Body of pancreas (tissue), 4 donors: ENCODE data around the gene UBL4A.

ENCODE experiments used
- POLR2A ChIP-seq, 3 donors: fragments of 450-650 bp; IDR thresholded peaks; one replicate each; pipeline ENCODE4 v1.6.1; 2016; ENCODE audit warnings: antibody characterized with exemption in 3 of 3, mild to moderate bottlenecking in 2 of 3
- TF ChIP-seq, protein P1 (sequence below), 7 experiments: fragments of 450-650 bp in 4 of 7; fragments of 200-600 bp in 3 of 7; sonication (generic) in 3 of 7; IDR thresholded peaks; one replicate each; pipeline ENCODE4 v1.5.1; 2016 to 2019; ENCODE audit warnings: antibody characterized with exemption in 7 of 7

GRCh38 chrX:154519389-154519788 lies 33.0 kb upstream of the UBL4A start:
- TF ChIP-seq, protein P1, sequence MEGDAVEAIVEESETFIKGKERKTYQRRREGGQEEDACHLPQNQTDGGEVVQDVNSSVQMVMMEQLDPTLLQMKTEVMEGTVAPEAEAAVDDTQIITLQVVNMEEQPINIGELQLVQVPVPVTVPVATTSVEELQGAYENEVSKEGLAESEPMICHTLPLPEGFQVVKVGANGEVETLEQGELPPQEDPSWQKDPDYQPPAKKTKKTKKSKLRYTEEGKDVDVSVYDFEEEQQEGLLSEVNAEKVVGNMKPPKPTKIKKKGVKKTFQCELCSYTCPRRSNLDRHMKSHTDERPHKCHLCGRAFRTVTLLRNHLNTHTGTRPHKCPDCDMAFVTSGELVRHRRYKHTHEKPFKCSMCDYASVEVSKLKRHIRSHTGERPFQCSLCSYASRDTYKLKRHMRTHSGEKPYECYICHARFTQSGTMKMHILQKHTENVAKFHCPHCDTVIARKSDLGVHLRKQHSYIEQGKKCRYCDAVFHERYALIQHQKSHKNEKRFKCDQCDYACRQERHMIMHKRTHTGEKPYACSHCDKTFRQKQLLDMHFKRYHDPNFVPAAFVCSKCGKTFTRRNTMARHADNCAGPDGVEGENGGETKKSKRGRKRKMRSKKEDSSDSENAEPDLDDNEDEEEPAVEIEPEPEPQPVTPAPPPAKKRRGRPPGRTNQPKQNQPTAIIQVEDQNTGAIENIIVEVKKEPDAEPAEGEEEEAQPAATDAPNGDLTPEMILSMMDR (IDR thresholded peaks at IDR 0.05): no peak
- no peak for TF ChIP-seq POLR2A (IDR thresholded peaks at IDR 0.05)
